Smooth muscle cell (in vitro differentiated cells): Measurements from ENCODE around the gene LPP. TPM values are rescaled to one million over a fixed set of nuclear protein-coding genes. Genes with fewer than 3 reads are reported as not detected.

Experiments
- DNase-seq: peaks from one replicate; lab custom pipeline; 2025; ENCODE audit not compliant: unreplicated experiment; lab: John Stamatoyannopoulos, UW
- H2AFZ ChIP-seq: fragments of 200-600 bp; sonication (generic); 2 replicates; pipeline ENCODE4 v1.6.0; 2016; ENCODE audit warnings: antibody characterized with exemption, low read depth, mild to moderate bottlenecking
- H3F3A ChIP-seq: fragments of 200-600 bp; sonication (generic); 2 replicates; pipeline ENCODE4 v1.6.0; 2017; ENCODE audit warnings: antibody characterized with exemption, low read depth
- H3K27ac ChIP-seq: fragments of 200-600 bp; sonication (generic); 2 replicates; pipeline ENCODE4 v1.5.1; 2016; ENCODE audit warnings: low read depth, mild to moderate bottlenecking
- H3K27me3 ChIP-seq: fragments of 200-600 bp; sonication (generic); 2 replicates; pipeline ENCODE4 v1.6.1; 2016; ENCODE audit warnings: low read depth, mild to moderate bottlenecking
- H3K36me3 ChIP-seq: fragments of 200-600 bp; sonication (generic); 2 replicates; pipeline ENCODE4 v1.5.1; 2016; ENCODE audit warnings: low read depth
- H3K4me1 ChIP-seq: fragments of 200-600 bp; sonication (generic); 2 replicates; pipeline ENCODE4 v1.5.1; 2016; ENCODE audit warnings: low read depth
- H3K4me2 ChIP-seq: fragments of 200-600 bp; sonication (generic); 2 replicates; pipeline ENCODE4 v1.6.0; 2016; ENCODE audit warnings: mild to moderate bottlenecking
- H3K4me3 ChIP-seq: fragments of 200-600 bp; sonication (generic); 2 replicates; pipeline ENCODE4 v1.5.1; 2016; ENCODE audit warnings: mild to moderate bottlenecking
- H3K79me2 ChIP-seq: fragments of 200-600 bp; sonication (generic); 2 replicates; pipeline ENCODE4 v1.6.0; 2016; ENCODE audit warnings: low read depth, mild to moderate bottlenecking
- H3K9ac ChIP-seq: fragments of 200-600 bp; sonication (generic); 2 replicates; pipeline ENCODE4 v1.6.0; 2016; ENCODE audit warnings: low read depth
- H3K9me3 ChIP-seq: fragments of 200-600 bp; sonication (generic); replicated peaks from 2 replicates; pipeline ENCODE4 v1.5.1; 2016; ENCODE audit warnings: low read depth
- H4K20me1 ChIP-seq: fragments of 200-600 bp; sonication (generic); 2 replicates; pipeline ENCODE4 v1.6.0; 2016; ENCODE audit warnings: low read depth
- CTCF ChIP-seq: fragments of 200-600 bp; sonication (generic); IDR thresholded peaks from 2 replicates; pipeline ENCODE4 v1.5.1; 2017; ENCODE audit warnings: borderline replicate concordance, mild to moderate bottlenecking, antibody characterized with exemption; ENCODE audit not compliant: insufficient read depth, poor library complexity, severe bottlenecking
- WGBS: methylation state at CpG from one replicate; pipeline ENCODE4 v1.1.7; 2016; ENCODE audit warnings: low lambda C conversion rate; 5-methylcytosine and 5-hydroxymethylcytosine counted together
- polyA plus RNA-seq: library from polyadenylated mRNA; unstranded; fragments of >200 nt; fragmentation: Nextera tagmentation; extraction: Ambion mirVana; gene quantifications from 2 replicates; pipeline ENCODE4 v1.2.1, GENCODE V29; 2016
- total RNA-seq: library from RNA; depleted of rRNA; stranded (reverse); fragments of >200 nt; gene quantifications from 2 replicates; pipeline ENCODE4 v1.2.3, GENCODE V29; 2014

The LPP gene
- total and polyA plus RNA-seq, 2 experiments from 2014 or later: 42.3 to 128 TPM

GRCh38 chr3:188742755-188743550 lies 589.0 kb downstream of the LPP start:
- H3K9me3 ChIP-seq: no peaks in the 10 kb centered on the region
- H3K27ac ChIP-seq: no peak overlapping the region
- DNase-seq: no peak
- H3K4me2 ChIP-seq: no peak overlapping the region
- no peak overlapping the region for H2AFZ ChIP-seq
- no peak overlapping the region for H3K4me3 ChIP-seq
- TF ChIP-seq CTCF: no peak
- peaks cover 30% of the 10 kb centered on the region for H4K20me1 ChIP-seq
- no peaks in the 10 kb centered on the region for H3F3A ChIP-seq
- no peaks in the 10 kb centered on the region for H3K4me1 ChIP-seq
- no peaks in the 10 kb centered on the region for H3K36me3 ChIP-seq
- H3K9ac ChIP-seq: no peak overlapping the region
- H3K79me2 ChIP-seq: peaks cover 16% of the 10 kb centered on the region
- WGBS: 98% methylated on average over 4 of the region's 4 CpGs
- no peaks in the 10 kb centered on the region for H3K27me3 ChIP-seq

GRCh38 chr3:188744166-188744565 lies 590.2 kb downstream of the LPP start:
- Histone ChIP-seq H3K36me3 (no peaks in the 10 kb centered on the region), H3F3A (no peaks in the 10 kb centered on the region), H3K4me2 (no peak overlapping the region), H3K27me3 (no peaks in the 10 kb centered on the region), H2AFZ (no peak overlapping the region), H3K4me1 (no peaks in the 10 kb centered on the region), H3K9ac (no peak overlapping the region), H3K79me2 (peaks cover 16% of the 10 kb centered on the region), H3K4me3 (no peak overlapping the region), H4K20me1 (peaks cover 27% of the 10 kb centered on the region), H3K27ac (no peak overlapping the region), H3K9me3 (no peaks in the 10 kb centered on the region)
- WGBS: 100% methylated on average over 2 of the region's 2 CpGs
- no peak for DNase-seq
- TF ChIP-seq CTCF: no peak

GRCh38 chr3:188745031-188745430 lies 591.1 kb downstream of the LPP start:
- H3K9ac ChIP-seq: no peak overlapping the region
- no peaks in the 10 kb centered on the region for H3K4me1 ChIP-seq
- no peak overlapping the region for H3K27ac ChIP-seq
- H2AFZ ChIP-seq: no peak overlapping the region
- H3K4me2 ChIP-seq: no peak overlapping the region
- no peaks in the 10 kb centered on the region for H3K27me3 ChIP-seq
- no peaks in the 10 kb centered on the region for H3K36me3 ChIP-seq
- no peak for TF ChIP-seq CTCF
- no peak for DNase-seq
- no peaks in the 10 kb centered on the region for H3K9me3 ChIP-seq
- H3F3A ChIP-seq: no peaks in the 10 kb centered on the region
- peaks cover 20% of the 10 kb centered on the region for H3K79me2 ChIP-seq
- no peak overlapping the region for H3K4me3 ChIP-seq
- H4K20me1 ChIP-seq: peaks cover 27% of the 10 kb centered on the region

GRCh38 chr3:188746291-188746783 lies 592.4 kb downstream of the LPP start:
- Histone ChIP-seq H3K4me3 (no peak overlapping the region), H3K27ac (no peak overlapping the region), H3K9me3 (no peaks in the 10 kb centered on the region), H3K4me2 (peak overlapping the region; percentile 39), H3F3A (no peaks in the 10 kb centered on the region), H3K27me3 (no peaks in the 10 kb centered on the region), H4K20me1 (peaks cover 29% of the 10 kb centered on the region), H3K9ac (no peak overlapping the region), H2AFZ (no peak overlapping the region), H3K36me3 (no peaks in the 10 kb centered on the region), H3K4me1 (no peaks in the 10 kb centered on the region), H3K79me2 (peaks cover 11% of the 10 kb centered on the region)
- WGBS: 32% methylated on average over 3 of the region's 3 CpGs
- TF ChIP-seq CTCF: no peak
- DNase-seq: no peak
